ENCODE measurements around the gene ZBTB44.
"Not testable (repeated sequence)": the region's sequence is repeated elsewhere in the genome, so short reads cannot be mapped to it uniquely, and the experiment has no call there.

ZBTB44 gene

DNA sequence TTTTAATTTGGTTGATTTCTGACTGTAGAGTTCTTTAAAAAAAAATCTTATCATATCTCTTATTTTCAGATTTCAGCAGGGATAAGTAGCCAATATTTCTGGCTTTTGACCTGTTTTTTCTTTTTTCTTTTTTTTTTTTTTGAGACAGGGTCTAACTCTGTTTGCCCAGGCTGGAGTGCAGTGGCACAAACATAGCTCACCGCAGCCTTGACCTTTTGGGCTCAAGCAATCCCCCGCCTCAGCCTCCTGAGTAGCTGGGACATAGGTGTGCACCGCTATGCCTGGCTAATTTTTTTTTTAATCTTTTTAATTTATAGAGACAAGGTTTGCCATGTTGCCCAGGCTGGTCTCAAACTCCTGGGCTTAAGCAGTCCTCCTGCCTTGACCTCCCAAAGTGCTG lies 23.9 kb upstream of the ZBTB44 start:
- TF ChIP-seq, protein P1, sequence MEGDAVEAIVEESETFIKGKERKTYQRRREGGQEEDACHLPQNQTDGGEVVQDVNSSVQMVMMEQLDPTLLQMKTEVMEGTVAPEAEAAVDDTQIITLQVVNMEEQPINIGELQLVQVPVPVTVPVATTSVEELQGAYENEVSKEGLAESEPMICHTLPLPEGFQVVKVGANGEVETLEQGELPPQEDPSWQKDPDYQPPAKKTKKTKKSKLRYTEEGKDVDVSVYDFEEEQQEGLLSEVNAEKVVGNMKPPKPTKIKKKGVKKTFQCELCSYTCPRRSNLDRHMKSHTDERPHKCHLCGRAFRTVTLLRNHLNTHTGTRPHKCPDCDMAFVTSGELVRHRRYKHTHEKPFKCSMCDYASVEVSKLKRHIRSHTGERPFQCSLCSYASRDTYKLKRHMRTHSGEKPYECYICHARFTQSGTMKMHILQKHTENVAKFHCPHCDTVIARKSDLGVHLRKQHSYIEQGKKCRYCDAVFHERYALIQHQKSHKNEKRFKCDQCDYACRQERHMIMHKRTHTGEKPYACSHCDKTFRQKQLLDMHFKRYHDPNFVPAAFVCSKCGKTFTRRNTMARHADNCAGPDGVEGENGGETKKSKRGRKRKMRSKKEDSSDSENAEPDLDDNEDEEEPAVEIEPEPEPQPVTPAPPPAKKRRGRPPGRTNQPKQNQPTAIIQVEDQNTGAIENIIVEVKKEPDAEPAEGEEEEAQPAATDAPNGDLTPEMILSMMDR (conservative IDR thresholded peaks at IDR 0.05; ENCODE audit: low read length) = no peak
- no peak overlapping the region for H3K4me3 ChIP-seq (ENCODE audit: low read length)
- no peak for DNase-seq (ENCODE audit: low read depth)

DNA sequence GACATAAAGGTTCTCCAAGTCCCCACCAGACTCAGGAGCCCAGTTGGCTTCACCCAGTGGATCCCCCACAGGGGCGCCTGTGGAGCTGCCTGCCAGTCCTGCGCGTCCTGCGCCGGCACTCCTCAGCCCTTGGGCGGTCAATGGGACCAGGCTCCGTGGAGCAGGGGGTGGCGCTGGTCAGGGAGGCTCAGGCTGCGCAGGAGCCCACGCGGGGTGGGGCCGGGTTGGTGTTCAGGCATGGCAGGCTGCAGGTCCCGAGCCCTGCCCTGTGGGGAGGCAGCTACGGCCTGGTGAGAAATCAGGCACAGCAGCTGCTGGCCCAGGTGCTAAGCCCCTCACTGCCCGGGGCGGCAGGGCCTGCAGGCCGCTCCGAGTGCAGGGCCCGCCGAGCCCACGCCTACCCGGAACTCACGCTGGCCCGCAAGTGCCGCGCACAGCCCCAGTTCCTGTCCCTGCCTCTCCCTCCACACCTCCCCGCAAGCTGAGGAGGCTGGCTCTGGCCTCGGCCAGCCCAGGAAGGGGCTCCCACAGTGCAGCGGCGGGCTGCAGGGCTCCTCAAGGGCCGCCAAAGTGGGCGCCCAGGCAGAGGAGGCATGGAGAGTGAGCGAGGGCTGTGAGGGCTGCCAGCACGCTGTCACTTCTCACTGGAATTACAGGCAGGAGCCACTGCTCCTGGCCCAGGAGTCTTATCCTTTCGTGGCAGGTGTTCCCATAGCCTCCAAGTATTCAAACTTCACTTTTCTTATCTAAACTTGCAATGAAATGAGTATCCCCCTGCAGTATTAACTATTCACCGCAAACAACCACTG lies 22.8 kb upstream of the ZBTB44 start:
- DNase-seq (ENCODE audit: low read depth) = no peak
- TF ChIP-seq, protein P1 (conservative IDR thresholded peaks at IDR 0.05; ENCODE audit: low read length) = no peak
- no peak overlapping the region for H3K4me3 ChIP-seq (ENCODE audit: low read length)

DNA sequence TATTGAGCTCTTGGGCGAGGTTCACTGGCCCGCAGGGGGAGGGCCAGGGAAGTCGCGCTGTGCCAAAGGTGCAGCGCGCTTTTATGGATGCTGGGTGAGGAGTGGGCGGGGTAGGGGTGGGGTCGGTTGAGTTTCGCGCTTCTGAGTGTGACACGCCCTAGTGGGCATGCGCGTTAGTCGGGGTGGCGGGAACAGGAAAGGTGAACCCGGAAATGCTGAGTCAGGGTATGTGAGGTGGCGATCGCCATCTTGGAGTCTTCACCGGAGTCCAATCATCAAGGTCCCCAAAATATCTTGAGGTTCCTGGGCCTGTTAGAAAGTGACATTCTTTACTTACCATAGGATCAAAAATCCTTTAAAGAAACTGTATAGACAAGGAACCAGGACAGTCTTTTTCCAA lies 16.7 kb upstream of the ZBTB44 start:
- not testable (repeated sequence) for H3K4me3 ChIP-seq (ENCODE audit: low read length); DNase-seq (ENCODE audit: low read depth)

DNA sequence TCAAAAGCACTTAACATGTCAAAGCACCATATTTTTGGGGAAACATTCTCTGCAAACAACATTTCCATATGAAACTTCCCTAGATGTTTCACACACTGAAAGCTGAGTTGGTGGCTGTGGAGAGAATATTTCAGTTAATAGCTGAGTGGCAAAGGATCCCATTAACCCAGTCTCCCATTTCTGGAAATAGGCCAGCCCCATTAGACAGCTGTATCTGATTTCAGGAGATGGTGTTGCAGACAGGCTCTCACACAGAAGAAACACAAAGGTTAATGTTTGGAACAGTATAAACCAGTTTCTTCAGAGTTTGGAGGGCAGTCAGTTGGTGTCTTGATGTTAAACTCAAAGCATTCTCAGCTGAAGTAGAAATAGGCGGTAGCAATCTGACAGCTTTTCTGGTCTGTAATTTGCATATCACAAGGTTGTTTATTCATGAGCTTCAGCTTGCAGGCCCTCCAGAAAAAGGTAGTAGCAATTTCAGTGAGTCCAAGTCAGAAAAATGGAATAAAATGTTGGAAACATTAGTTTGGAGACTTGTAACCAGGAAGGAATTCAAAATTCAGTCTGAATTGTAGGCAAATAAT lies 15.5 kb upstream of the ZBTB44 start:
- TF ChIP-seq, protein P1 (conservative IDR thresholded peaks at IDR 0.05; ENCODE audit: low read length) = no peak
- DNase-seq (ENCODE audit: low read depth) = no peak
- no peak overlapping the region for H3K4me3 ChIP-seq (ENCODE audit: low read length)

DNA sequence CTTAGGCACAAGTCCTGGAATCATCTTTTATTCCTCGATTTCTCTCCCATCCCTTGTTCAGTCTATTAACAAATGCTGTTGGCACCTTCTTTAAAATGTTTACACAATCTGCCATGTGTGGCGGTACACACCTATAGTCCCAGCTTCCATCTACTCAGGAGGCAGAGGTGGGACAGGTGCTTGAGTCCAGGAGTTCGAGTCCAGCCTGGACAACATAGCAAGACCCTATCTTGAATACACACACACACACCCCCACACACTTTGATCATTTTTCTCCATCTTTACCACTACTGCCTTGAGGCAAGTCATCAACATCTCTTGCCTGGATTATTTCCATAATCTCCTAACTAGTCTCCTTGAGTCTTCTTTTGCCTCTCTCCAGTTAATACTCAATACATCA lies 13.7 kb upstream of the ZBTB44 start:
- no peak for DNase-seq (ENCODE audit: low read depth)
- H3K4me3 ChIP-seq (ENCODE audit: low read length) = no peak overlapping the region
- TF ChIP-seq, protein P1 (conservative IDR thresholded peaks at IDR 0.05; ENCODE audit: low read length) = no peak

DNA sequence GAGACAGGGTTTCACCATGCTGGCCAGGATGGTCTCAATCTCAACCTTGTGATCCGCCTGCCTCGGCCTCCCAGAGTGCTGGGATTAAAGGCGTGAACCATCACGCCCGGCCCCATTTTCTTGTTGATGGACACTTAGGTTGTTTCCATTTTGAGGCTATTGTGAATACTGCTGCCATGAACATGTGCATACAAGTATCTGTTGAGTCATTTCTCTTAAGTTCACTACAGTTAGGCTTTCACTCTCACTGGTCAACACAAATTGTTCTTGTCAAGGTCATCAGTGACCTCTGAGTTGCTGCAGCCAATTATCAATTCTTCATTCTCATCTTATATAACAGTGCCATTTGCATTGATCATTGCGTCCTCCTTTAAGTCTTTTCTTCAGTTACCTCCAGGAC lies 13.0 kb upstream of the ZBTB44 start:
- TF ChIP-seq, protein P1 (conservative IDR thresholded peaks at IDR 0.05; ENCODE audit: low read length) = no peak
- no peak overlapping the region for H3K4me3 ChIP-seq (ENCODE audit: low read length)
- DNase-seq (ENCODE audit: low read depth) = no peak

DNA sequence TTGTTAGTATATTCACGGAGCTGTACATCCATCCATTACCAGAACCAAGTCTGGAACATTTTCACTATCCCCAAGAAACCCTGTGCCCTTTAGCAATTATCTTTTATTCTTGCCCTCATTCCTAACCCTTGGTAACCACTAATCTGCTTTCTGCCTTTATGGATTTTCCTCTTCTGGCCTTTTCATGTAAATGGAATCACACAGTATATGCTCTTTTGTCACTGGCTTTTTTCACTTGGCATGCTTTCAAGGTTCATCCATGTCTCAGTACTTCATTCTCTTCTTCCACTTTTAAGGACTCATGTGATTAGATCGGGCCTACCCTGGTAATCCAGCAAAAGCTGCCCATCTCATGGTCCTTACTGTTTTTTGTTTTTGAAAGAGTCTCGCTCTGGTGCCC lies 11.0 kb upstream of the ZBTB44 start:
- H3K4me3 ChIP-seq (ENCODE audit: low read length) = no peak overlapping the region
- TF ChIP-seq, protein P1 (conservative IDR thresholded peaks at IDR 0.05; ENCODE audit: low read length) = no peak
- no peak for DNase-seq (ENCODE audit: low read depth)
